ENCODE results near the gene MYL3.
A peak's percentile ranks its signal among the peaks of the same experiment; 100 is the strongest.
"Not testable (repeated sequence)": the region's sequence is repeated elsewhere in the genome, so short reads cannot be mapped to it uniquely, and the experiment has no call there.

MYL3 gene

DNA sequence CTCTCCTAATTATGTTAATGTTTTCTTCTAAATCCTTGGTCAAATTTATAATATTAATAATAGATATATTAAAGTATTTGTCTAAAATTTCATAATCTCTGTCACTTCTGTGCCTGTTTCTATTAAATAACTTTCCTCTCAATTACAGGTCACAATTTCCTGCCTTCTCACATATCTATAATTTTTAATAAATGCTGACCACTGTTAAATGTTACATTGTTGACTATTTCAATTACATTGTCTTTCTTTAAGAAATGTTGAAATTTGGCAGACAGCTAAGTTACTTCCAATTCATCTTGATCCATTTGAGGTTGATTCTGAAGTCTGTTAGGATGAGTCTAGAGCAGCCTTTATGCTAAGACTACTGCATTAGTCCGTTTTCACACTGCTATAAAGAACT lies 41.7 kb downstream of the MYL3 start:
- DNase-seq = no peak

DNA sequence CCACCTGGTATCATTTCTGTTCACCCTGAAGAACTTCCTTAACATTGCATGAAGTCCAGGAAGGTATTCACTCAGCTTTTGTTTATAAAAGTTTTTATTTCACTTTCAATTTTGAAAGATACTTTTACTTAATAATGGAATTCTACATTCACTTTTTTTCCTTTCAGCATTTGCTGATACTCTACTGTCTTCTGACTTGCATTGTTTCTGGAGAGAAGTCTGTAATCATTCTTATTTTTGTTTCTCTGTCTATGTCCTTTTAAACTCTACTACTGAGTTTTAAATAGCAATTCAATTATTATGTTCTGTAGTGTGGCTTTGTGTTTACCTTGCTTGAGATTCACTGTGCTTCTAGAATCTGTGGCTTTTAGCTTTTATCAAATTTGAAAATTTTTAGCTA lies 42.4 kb downstream of the MYL3 start:
- no peak for DNase-seq

DNA sequence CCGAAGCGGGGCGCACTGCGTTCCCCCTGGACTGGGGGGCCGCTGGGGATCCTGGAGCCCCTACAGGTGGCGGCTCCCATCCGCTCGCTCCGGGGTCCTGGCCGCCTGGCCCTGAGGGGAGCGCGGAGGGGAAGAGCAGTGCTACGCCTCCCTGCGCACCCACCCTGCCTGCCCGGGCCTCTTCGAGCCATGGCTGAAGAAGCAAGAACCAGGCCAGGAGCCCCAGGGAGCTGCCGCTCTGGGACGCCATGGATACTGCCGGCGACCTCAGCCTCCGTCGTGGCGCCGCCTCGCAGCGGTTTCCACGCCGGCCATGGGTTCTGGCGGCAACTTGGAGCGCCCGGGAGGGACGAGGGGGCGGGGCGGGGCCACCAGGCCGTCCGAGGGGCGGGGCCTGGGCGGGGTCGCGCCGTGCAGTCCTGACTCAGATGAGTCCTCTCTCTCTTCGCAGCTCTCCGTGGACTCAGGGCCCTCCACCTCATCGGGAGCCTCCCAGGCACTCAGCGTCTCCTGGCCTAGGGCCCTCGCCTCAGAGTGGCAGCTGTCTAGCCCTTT lies 50.9 kb downstream of the MYL3 start:
- DNase-seq = peak; percentile 80

DNA sequence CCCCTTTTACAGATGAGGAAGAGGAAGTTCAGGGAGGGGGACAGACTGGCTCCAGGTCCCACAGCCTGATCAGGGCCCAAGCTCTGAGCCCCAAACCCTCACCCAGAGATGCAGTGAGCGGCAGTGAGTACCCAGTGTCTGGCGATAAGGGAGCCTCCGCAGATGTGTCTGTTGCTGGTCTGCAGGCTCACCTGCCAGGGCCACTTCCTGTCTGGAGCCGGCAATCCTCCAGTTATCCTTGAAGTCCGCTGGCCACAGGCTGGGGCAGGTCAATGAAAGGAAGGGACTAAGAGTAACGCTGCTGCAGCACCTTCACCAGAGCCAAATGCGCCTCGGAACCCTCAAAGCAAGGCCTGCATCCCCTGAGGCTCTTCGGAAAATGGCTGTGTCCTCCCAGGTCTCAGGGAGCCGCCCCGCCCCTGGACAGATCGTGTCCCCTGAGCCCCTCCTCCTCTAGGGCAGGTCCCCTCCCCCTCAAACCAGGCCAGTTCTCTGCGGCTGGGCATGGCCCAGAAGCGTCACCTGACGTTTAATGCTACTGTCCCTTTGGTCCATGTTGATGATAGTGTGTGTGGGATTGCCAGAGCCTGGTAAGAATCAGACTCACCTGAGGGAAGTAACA lies 51.5 kb downstream of the MYL3 start:
- DNase-seq = no peak

DNA sequence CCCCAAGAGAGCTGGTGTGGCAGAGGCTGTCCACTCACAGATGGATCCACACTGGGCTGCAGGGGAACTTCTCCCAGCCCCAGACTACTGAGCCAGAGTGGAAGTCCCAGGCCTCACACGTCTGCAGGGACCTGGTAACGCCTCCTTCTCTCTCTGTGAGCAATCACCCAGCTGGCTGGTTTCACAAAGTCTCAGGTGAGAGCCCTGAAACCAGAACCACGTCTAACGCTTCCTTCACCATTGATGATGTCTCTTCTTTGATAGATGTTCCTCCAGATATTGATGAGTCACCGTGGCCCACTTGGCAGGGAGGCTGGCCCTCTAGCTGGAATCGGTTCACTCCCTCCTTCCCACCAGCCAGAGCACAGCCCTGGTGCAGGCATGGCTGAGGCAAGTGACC lies 54.5 kb downstream of the MYL3 start:
- not testable (repeated sequence) for DNase-seq

All from stimulated activated CD4-positive, alpha-beta T cell treated with anti-CD3 and anti-CD28 coated beads, Interleukin-4, amount 100 ng/mL, for 1 hour (primary cell).